ENCODE measurements around the gene HSD17B14.

The HSD17B14 gene

GRCh38 chr19:48822514-48822913, 13.8 kb downstream of the HSD17B14 start:
- no peak for ATAC-seq

- ATAC-seq = no peak
These were observed 14.7 kb downstream of the HSD17B14 start for GRCh38 chr19:48821633-48822032.

GRCh38 chr19:48819366-48819816, 16.9 kb downstream of the HSD17B14 start:
- no peak for ATAC-seq

- ATAC-seq = no peak
These were observed 18.0 kb downstream of the HSD17B14 start for GRCh38 chr19:48818234-48818820.

GRCh38 chr19:48817585-48818124, 18.6 kb downstream of the HSD17B14 start:
- no peak for ATAC-seq

- no peak for ATAC-seq
These were observed 20.3 kb downstream of the HSD17B14 start for GRCh38 chr19:48815870-48816501.

- ATAC-seq = no peak
These were observed 21.4 kb downstream of the HSD17B14 start for GRCh38 chr19:48814895-48815294.

- ATAC-seq = no peak
These were observed 23.0 kb downstream of the HSD17B14 start for GRCh38 chr19:48813123-48813913.

GRCh38 chr19:48812094-48812929, 24.0 kb downstream of the HSD17B14 start:
- ATAC-seq = peak; percentile 50 to 63

- ATAC-seq = no peak
These were observed 26.1 kb downstream of the HSD17B14 start for GRCh38 chr19:48810151-48810550.

GRCh38 chr19:48807590-48808308, 28.5 kb downstream of the HSD17B14 start:
- no peak for ATAC-seq

- ATAC-seq = peak in 1 of 2 donors; percentile 36
These were observed 29.3 kb downstream of the HSD17B14 start for GRCh38 chr19:48806818-48807589.

- peak in 1 of 2 donors; percentile 47 for ATAC-seq
These were observed 29.8 kb downstream of the HSD17B14 start for GRCh38 chr19:48806518-48806817.

GRCh38 chr19:48805452-48805851, 30.8 kb downstream of the HSD17B14 start:
- ATAC-seq = no peak

- ATAC-seq = no peak
These were observed 31.8 kb downstream of the HSD17B14 start for GRCh38 chr19:48804496-48804895.

- no peak for ATAC-seq
These were observed 33.7 kb downstream of the HSD17B14 start for GRCh38 chr19:48802623-48803022.

- ATAC-seq = no peak
These were observed 36.7 kb downstream of the HSD17B14 start for GRCh38 chr19:48799358-48800300.

- ATAC-seq = no peak
These were observed 37.4 kb downstream of the HSD17B14 start for GRCh38 chr19:48798937-48799336.

- no peak for ATAC-seq
These were observed 39.2 kb downstream of the HSD17B14 start for GRCh38 chr19:48797103-48797502.
